ENCODE data around the gene S100A10. TPM values are rescaled to one million over a fixed set of nuclear protein-coding genes. Genes with fewer than 3 reads are reported as not detected.

Gene S100A10
- 148 and 157 TPM in 2 replicates for total RNA-seq

DNA sequence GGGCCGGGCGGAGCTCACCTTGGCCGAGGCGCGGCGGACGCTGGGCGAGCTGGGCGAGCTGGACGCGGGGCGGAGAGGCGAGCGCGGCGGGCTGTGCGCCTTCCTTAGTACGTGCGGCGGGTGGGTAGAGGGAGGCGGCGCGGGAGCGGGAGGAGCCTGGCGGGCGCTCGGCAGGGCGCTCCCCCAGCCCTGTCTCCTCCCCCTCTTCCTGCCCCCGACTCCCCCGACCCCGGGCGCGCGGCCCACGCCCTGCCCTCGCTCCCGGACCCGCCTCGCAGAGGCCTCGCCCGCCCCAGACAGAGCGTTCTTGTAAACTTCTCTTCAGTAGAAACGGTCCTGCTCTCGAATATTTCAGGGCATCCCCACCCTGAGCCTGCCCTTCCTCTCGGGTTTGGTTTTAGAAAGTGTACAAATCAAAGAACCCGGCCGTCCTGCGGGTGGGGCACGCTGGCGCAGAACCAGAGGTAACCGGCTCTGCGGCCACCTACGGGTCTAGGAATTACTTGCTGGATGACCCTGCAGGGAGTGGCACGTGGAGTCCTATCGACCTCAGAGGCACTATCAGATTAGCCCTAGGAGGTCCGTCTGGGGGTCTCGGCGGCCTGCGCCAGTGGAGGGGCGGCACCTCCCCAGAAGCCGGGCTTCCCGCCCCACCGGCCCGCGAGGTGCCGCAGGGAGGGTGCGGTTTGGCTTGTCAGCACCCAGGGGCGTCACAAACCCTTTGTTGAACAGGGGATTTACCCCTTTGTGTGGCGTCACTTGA lies at the start of gene S100A10:
Gene S100A10, minus strand, starts transcription at position 126 of the 763 bp plus-strand sequence. CDS start 7,629 bp downstream, outside the sequence.

DNA sequence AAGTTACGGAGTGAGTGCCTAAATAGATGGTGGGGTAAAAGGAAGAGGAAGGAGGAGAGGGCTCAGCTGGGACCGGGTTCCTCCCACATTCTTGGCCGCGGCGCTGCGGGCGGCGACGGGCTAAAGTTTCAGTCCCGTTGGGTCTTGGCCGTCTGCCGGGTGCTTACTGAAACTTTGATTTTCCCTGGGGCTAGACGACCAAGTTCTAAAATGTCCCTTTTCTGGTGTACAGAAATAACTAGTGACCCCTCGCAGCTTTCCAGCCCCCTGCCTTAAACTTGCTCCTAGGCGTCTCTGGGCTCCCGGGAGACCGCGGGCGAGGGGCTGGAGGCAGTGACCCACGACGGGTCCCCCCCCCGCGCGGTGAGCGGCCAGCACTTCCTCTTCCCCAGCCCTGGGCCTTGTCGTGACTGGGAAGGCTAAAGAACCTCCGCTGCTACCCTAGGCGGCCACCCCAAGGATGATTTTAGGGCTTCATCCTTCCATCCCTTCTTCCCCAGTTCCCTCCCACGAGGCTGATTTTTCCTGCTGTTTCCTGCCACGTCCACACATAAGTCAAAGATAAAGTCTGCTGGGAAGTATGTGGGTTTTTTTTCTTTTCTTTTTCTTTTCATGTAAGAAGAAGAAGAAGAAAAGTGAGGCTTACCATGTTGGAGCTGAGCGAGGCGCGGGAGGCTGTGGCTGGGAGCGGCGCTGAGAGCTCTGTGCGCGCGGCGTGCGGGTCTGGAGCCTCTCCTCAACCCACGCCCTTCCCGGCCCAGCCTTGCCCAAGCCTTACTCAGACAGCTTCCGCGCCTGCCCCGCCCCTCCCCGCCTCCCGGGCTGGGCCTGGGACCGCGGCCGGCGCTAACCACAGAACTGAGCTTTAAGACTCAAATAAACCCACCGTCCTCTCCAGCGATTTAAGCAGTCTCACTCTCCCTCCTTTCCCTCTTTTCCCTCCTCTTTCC lies 42.9 kb upstream of the S100A10 start, which contains the start of gene S100A11:
Gene S100A11, minus strand, starts transcription at position 738 of the 950 bp plus-strand sequence. Its CDS starts 89 bp downstream, at position 649.

Other genes starting within 250 kb of the S100A10 start
- 85.8 and 118 TPM in 2 replicates for gene MRPL9, start 230.4 kb downstream of the S100A10 start, total RNA-seq
- 5.8 and 9.5 TPM in 2 replicates for gene TDRKH, start 203.4 kb downstream of the S100A10 start, total RNA-seq
- not detected in 2 replicates for gene LINGO4, start 188.4 kb downstream of the S100A10 start, total RNA-seq
- not detected in 2 replicates for gene RORC, start 162.1 kb downstream of the S100A10 start, total RNA-seq
- not detected in 2 replicates for gene C2CD4D, start 154.0 kb downstream of the S100A10 start, total RNA-seq
- gene THEM5, start 140.1 kb downstream of the S100A10 start, total RNA-seq: not detected in 2 replicates
- gene THEM4, start 84.3 kb downstream of the S100A10 start, total RNA-seq: 5.2 and 11.3 TPM in 2 replicates
- 548 and 613 TPM in 2 replicates for gene S100A11, start 43.1 kb upstream of the S100A10 start, total RNA-seq
- not detected in 2 replicates for gene TCHHL1, start 95.2 kb upstream of the S100A10 start, total RNA-seq
- under 0.01 TPM in 1 of 2 replicates, not detected in the other for gene TCHH, start 121.6 kb upstream of the S100A10 start, total RNA-seq
- gene RPTN, start 165.4 kb upstream of the S100A10 start, total RNA-seq: not detected in 2 replicates
- gene HRNR, start 230.3 kb upstream of the S100A10 start, total RNA-seq: not detected in 2 replicates